Bronchus fibroblast of lung (primary cell): ENCODE data around the gene SLC34A3. TPM values are rescaled to one million over a fixed set of nuclear protein-coding genes. Genes with fewer than 3 reads are reported as not detected.

ENCODE experiments used
- total RNA-seq: library from RNA; depleted of rRNA; stranded (reverse); fragments of >200 nt; gene quantifications from 2 replicates; pipeline ENCODE4 v1.2.3, GENCODE V29; 2015

SLC34A3 gene
- total RNA-seq, 1 donor from 2014 or later: not detected

Other genes with a start within 250 kb of the SLC34A3 start
- gene LCNL1, start 247.9 kb upstream of the SLC34A3 start, total RNA-seq: under 0.01 TPM in 1 of 2 replicates, not detected in the other
- gene PAXX, start 238.5 kb upstream of the SLC34A3 start, total RNA-seq: 30.6 and 32.9 TPM in 2 replicates
- 1.3 and 4.0 TPM in 2 replicates for gene CLIC3, start 234.3 kb upstream of the SLC34A3 start, total RNA-seq
- gene ABCA2, start 202.7 kb upstream of the SLC34A3 start, total RNA-seq: 8.5 and 9.4 TPM in 2 replicates
- not detected in 2 replicates for gene FUT7, start 198.8 kb upstream of the SLC34A3 start, total RNA-seq
- gene NPDC1, start 184.7 kb upstream of the SLC34A3 start, total RNA-seq: 18.7 and 19.6 TPM in 2 replicates
- not detected in 2 replicates for gene ENTPD2, start 176.8 kb upstream of the SLC34A3 start, total RNA-seq
- 21.9 and 24.2 TPM in 2 replicates for gene SAPCD2, start 160.3 kb upstream of the SLC34A3 start, total RNA-seq
- 4.9 and 5.5 TPM in 2 replicates for gene UAP1L1, start 153.4 kb upstream of the SLC34A3 start, total RNA-seq
- 56.0 and 72.4 TPM in 2 replicates for gene MAN1B1, start 143.9 kb upstream of the SLC34A3 start, total RNA-seq
- 66.6 and 69.7 TPM in 2 replicates for gene DPP7, start 116.2 kb upstream of the SLC34A3 start, total RNA-seq
- gene GRIN1, start 91.7 kb upstream of the SLC34A3 start, total RNA-seq: not detected in 2 replicates
- not detected in 2 replicates for gene LRRC26, start 60.9 kb upstream of the SLC34A3 start, total RNA-seq
- gene TMEM210, start 58.8 kb upstream of the SLC34A3 start, total RNA-seq: not detected in 2 replicates
- gene ANAPC2, start 42.3 kb upstream of the SLC34A3 start, total RNA-seq: 10.3 and 15.3 TPM in 2 replicates
- gene SSNA1, start 42.2 kb upstream of the SLC34A3 start, total RNA-seq: 75.8 and 84.9 TPM in 2 replicates
- 6.1 and 6.4 TPM in 2 replicates for gene TPRN, start 30.2 kb upstream of the SLC34A3 start, total RNA-seq
- gene TMEM203, start 25.3 kb upstream of the SLC34A3 start, total RNA-seq: 43.1 and 47.9 TPM in 2 replicates
- 14.9 and 16.8 TPM in 2 replicates for gene NDOR1, start 25.2 kb upstream of the SLC34A3 start, total RNA-seq
- gene RNF208, start 8.7 kb upstream of the SLC34A3 start, total RNA-seq: 0.50 and 1.2 TPM in 2 replicates
- 0.74 and 1.2 TPM in 2 replicates for gene CYSRT1, start 5.7 kb upstream of the SLC34A3 start, total RNA-seq
- gene RNF224, start 3.4 kb upstream of the SLC34A3 start, total RNA-seq: under 0.01 TPM in 1 of 2 replicates, not detected in the other
- 795 and 833 TPM in 2 replicates for gene TUBB4B, start 10.4 kb downstream of the SLC34A3 start, total RNA-seq
- not detected in 2 replicates for gene STPG3, start 20.4 kb downstream of the SLC34A3 start, total RNA-seq
- 55.9 and 59.2 TPM in 2 replicates for gene NELFB, start 24.4 kb downstream of the SLC34A3 start, total RNA-seq
- 33.9 and 36.5 TPM in 2 replicates for gene TOR4A, start 46.8 kb downstream of the SLC34A3 start, total RNA-seq
- gene NRARP, start 71.4 kb downstream of the SLC34A3 start, total RNA-seq: 0.45 and 1.7 TPM in 2 replicates
- 10.9 and 11.1 TPM in 2 replicates for gene EXD3, start 192.3 kb downstream of the SLC34A3 start, total RNA-seq
- 0.15 and 0.17 TPM in 2 replicates for gene NOXA1, start 192.5 kb downstream of the SLC34A3 start, total RNA-seq
- gene ENTPD8, start 210.5 kb downstream of the SLC34A3 start, total RNA-seq: not detected in 2 replicates
- gene NSMF, start 228.4 kb downstream of the SLC34A3 start, total RNA-seq: 33.1 and 36.1 TPM in 2 replicates